IPS-15b (cell line): ENCODE results near the gene RECQL5.
A peak's percentile ranks its signal among the peaks of the same experiment; 100 is the strongest.

Experiments used
- H3K27me3 ChIP-seq: one replicate; pipeline ENCODE4 v1.6.1; 2013; ENCODE audit warnings: low read length; ENCODE audit not compliant: control insufficient read depth, insufficient read depth
- H3K36me3 ChIP-seq: one replicate; pipeline ENCODE4 v1.6.1; 2013; ENCODE audit warnings: low read length; ENCODE audit not compliant: control insufficient read depth, insufficient read depth
- H3K4me1 ChIP-seq: one replicate; pipeline ENCODE4 v1.6.1; 2013; ENCODE audit warnings: mild to moderate bottlenecking, low read length; ENCODE audit not compliant: control insufficient read depth, insufficient read depth
- H3K4me3 ChIP-seq: one replicate; pipeline ENCODE4 v1.5.1; 2013; ENCODE audit warnings: low read depth, low read length
- H3K9ac ChIP-seq: one replicate; pipeline ENCODE4 v1.6.1; 2013; ENCODE audit warnings: low read depth, mild to moderate bottlenecking, low read length
- H3K9me3 ChIP-seq: one replicate; pipeline ENCODE4 v1.6.1; 2013; ENCODE audit warnings: mild to moderate bottlenecking, low read length; ENCODE audit not compliant: control insufficient read depth, insufficient read depth

RECQL5 gene

DNA sequence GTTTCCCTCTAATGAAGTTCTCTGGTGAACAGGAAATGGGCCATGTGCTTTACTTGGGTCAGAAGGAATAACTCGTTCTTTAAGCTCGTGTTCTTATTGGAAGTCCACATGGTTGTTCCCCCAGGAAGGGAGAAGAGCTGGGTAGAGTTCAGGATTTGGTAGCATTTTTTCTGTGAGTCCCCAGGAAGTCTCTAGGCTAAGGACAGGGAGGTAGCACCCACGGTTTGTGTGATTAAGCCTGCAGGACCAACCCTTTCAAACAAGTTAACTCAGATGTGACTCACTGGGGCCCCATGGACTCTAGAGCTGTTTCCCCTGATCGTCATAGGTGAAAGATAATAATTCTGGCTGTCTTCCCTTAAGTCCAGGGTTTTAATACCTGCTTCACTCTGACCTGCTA, 16.6 kb upstream of the RECQL5 start:
- Histone ChIP-seq H3K4me3 (no peak overlapping the region), H3K9ac (no peak overlapping the region), H3K4me1 (no peaks in the 10 kb centered on the region), H3K27me3 (no peaks in the 10 kb centered on the region), H3K36me3 (peaks cover 4% of the 10 kb centered on the region), H3K9me3 (no peaks in the 10 kb centered on the region)

DNA sequence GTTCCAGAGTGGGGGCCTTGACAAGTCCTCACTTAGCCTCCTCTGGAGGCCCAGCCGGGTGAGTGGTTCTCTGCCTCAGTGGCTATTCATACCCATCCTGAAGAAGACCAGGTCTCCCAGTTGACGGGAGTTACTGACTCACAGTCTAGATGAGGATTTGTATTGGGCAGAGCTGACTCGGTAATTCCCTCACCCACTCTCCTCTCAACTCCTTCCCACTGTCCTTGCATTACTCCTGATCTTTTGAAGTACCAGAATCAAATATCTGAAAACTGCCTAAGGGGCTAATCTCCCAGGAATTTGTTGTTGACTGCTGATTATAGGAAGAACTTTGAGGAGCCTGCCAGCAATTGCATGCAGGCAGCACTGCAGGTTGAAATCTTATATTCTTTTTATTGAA, 14.3 kb upstream of the RECQL5 start:
- Histone ChIP-seq H3K4me3 (no peak overlapping the region), H3K9ac (no peak overlapping the region), H3K36me3 (peaks cover 4% of the 10 kb centered on the region)

DNA sequence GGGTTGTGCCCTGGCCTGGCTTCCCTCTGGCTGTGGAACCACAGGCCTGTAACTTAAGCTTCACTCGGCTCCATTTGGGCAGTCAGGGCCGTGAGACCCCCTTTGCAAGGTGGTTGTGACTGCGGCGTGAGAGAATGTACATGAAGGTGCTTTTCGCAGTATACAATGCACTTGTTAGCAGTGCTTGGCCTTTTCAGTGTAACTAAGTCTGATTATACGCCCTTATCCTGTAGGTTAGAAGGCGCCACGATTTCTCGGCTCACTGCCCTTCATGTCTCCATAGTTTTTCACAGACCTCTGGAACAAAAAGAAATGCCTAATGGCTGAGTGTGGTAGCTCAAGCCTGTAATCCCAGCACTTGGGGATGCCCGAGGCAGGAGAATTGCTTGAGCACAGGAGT, 13.5 kb upstream of the RECQL5 start:
- Histone ChIP-seq H3K9ac (no peak overlapping the region), H3K9me3 (no peaks in the 10 kb centered on the region), H3K4me1 (no peaks in the 10 kb centered on the region), H3K36me3 (peaks cover 4% of the 10 kb centered on the region), H3K27me3 (no peaks in the 10 kb centered on the region), H3K4me3 (no peak overlapping the region)

More for the DNA sequence above, 14.3 kb upstream of the RECQL5 start:
- Histone ChIP-seq H3K9me3 (no peaks in the 10 kb centered on the region), H3K27me3 (no peaks in the 10 kb centered on the region), H3K4me1 (no peaks in the 10 kb centered on the region)

DNA sequence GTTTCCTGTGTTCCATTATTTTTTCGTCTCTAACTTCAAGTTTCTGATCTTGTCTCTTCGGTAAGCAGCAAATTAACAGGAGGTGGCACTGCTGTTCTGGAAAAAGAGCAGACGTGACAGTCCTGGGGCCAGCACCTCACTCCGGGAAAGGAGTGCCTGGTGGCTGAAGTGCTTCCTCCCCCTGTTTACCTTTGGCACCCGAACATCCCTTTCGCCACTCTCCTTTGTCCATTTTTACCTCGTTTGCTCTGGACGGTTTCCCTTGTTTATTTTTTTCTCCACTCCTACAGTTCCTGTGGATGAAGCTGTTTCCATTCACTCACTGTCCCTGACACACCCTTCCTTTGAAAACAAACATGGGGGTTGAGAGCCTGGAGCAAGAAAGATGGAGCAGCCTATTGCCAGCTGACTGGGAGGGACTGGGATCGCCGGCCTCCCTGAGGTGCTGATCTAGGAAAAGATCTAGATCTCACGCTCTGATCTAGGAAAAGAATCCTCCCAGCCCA, 12.8 kb upstream of the RECQL5 start:
- no peaks in the 10 kb centered on the region for H3K27me3 ChIP-seq
- H3K9me3 ChIP-seq = no peaks in the 10 kb centered on the region
- no peak overlapping the region for H3K9ac ChIP-seq
- H3K36me3 ChIP-seq = peaks cover 4% of the 10 kb centered on the region
- no peaks in the 10 kb centered on the region for H3K4me1 ChIP-seq
- no peak overlapping the region for H3K4me3 ChIP-seq

DNA sequence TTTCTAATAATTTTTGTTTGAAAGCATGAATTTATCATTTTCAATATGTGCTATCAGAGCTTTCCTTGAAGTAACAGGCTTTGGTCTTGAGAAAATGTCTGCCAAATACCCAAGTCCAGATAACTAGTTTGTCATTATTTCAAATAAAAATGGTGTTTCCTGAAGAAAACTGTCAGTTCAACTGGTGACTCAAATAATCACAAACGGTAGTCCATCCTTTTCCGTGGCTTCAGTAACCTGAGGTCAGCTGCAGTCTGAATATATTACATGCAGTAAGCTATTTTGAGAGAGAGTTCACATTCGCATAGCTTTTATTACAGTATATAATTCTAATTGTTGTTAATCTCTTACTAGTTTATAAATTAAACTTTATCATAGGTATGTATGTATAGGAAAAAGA, 9.5 kb upstream of the RECQL5 start:
- Histone ChIP-seq H3K4me1 (no peaks in the 10 kb centered on the region), H3K36me3 (peaks cover 9% of the 10 kb centered on the region), H3K4me3 (no peak overlapping the region), H3K27me3 (no peaks in the 10 kb centered on the region), H3K9me3 (no peaks in the 10 kb centered on the region), H3K9ac (no peak overlapping the region)

DNA sequence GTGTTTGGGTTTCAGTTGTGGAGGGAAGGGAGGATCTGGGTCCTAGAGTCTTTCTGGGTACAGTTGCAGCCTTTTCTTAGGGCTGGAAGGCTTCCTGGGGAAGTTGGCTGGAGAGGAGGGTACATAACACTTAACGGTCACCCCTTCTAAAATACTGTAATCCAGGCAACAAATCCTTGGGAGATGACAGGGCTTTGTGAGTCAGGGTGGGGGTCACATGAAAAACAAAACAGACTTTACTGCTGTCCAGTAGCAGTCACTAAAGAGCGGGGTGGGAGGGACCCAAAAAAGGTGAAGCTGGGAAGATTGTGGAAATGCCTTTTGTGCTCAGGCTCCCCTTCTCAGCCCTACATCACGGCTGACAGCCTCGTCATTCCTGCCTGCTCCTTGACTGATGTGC, 6.5 kb upstream of the RECQL5 start:
- Histone ChIP-seq H3K4me3 (no peak overlapping the region), H3K4me1 (no peaks in the 10 kb centered on the region), H3K9ac (no peak overlapping the region), H3K36me3 (peaks cover 19% of the 10 kb centered on the region), H3K9me3 (no peaks in the 10 kb centered on the region), H3K27me3 (no peaks in the 10 kb centered on the region)

DNA sequence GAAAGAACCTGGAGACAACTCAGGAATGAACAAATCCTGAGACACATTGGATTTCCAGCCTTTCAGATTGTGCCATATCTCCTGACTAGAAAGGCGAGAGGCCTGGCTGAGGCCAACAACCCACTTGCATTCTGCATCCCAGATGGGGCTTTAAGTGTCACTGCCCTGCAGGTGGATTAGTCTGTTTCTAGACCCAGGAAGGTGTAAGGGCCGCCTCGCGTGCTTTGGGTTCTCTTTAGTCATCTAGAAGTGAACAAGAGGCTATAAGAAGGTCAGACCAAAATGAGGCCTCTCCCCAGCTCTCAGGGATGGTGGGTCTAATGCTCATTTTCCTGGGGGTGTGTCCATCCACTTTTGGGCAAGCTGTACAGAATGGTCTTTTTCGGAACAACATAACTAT, 5.1 kb upstream of the RECQL5 start:
- peaks cover 3% of the 10 kb centered on the region for H3K4me1 ChIP-seq
- H3K9ac ChIP-seq = no peak overlapping the region
- H3K36me3 ChIP-seq = peaks cover 19% of the 10 kb centered on the region
- H3K27me3 ChIP-seq = no peaks in the 10 kb centered on the region
- H3K4me3 ChIP-seq = no peak overlapping the region
- H3K9me3 ChIP-seq = no peaks in the 10 kb centered on the region

DNA sequence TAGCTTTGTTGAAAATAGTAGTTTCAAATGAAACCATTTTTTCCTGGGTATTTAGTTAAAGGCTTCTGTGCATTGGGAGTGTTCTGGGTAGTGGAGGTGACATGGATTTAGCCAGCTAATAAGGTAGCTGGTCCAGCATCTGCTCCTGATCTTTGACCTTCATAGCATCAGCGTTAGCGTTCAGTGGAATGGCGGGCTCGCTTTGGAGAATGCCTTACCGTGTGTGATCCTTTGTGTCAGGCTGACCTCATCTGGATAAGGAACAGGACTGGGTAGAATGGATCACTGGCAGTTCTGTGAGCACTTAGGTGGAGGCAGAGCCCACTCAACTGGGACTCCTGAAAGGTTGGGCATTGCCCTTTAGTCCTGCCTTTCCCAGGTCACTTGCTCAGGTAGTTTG, 3.9 kb upstream of the RECQL5 start:
- Histone ChIP-seq H3K36me3 (peaks cover 19% of the 10 kb centered on the region), H3K4me3 (no peak overlapping the region), H3K9me3 (no peaks in the 10 kb centered on the region), H3K4me1 (peaks cover 3% of the 10 kb centered on the region), H3K9ac (no peak overlapping the region), H3K27me3 (no peaks in the 10 kb centered on the region)

DNA sequence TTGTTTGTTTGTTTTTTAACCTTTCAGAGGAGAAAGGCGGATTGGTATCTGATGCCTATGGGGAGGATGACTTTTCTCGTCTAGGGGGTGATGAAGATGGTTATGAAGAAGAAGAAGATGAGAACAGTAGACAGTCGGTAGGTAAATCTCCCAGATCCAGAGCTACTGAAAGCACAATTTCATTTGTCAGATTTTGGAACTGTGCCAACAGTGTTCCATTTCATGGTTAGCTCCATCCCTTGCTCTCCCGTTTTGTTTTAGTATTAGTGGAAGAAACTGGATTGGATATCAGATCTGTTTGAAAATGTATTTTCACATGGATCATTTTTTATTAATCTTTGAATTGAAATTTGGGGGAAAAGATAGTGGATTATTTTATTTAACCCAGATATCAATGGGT, 1.5 kb upstream of the RECQL5 start:
- no peak overlapping the region for H3K4me3 ChIP-seq
- peaks cover 23% of the 10 kb centered on the region for H3K36me3 ChIP-seq
- H3K9me3 ChIP-seq = no peaks in the 10 kb centered on the region
- H3K4me1 ChIP-seq = peaks cover 3% of the 10 kb centered on the region
- H3K27me3 ChIP-seq = no peaks in the 10 kb centered on the region
- no peak overlapping the region for H3K9ac ChIP-seq

DNA sequence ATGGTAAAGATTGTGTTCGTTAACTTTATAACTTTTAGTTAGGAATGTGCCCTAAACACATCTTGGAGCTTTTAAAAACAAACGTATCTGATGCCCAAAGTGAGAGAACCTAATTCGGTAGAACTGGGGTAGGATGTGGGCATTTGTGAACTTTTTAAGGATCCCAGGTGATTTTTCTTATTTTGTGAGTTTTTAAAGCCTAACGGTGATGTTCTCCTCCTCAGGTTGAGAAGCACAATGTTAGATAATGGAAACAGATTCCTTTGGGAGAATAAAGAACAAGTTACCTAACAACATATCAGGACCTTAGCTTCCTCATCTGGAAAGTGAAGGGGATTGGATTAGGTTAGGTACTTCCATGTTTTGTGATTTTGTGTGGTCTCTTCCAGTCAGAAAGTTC, 871 bp upstream of the RECQL5 start:
- Histone ChIP-seq H3K4me1 (peaks cover 3% of the 10 kb centered on the region), H3K9me3 (no peaks in the 10 kb centered on the region), H3K36me3 (peaks cover 24% of the 10 kb centered on the region), H3K27me3 (no peaks in the 10 kb centered on the region), H3K9ac (peak overlapping the region; percentile 92), H3K4me3 (peak overlapping the region; percentile 100)

DNA sequence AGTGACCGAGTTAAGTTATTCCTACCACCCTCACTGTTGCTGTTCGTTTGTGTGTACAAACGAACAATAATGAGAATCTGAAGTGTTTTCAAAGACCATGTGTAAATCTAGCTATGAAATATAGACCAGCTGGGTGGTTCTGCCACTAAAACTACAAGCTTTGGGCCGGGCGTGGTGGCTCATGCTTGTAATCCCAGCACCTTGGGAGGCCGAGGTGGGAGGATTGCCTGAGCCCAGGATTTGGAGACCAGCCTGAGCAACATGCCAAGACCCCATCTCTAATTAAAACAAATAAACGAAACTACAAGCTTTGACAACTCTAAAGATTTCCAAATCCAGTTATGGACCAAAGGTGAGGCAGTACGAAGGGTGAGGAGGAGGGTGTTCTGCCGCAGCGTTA, 973 bp downstream of the RECQL5 start:
- Histone ChIP-seq H3K4me1 (peaks cover 3% of the 10 kb centered on the region), H3K36me3 (peaks cover 29% of the 10 kb centered on the region), H3K4me3 (peak overlapping the region; percentile 100), H3K9me3 (no peaks in the 10 kb centered on the region), H3K27me3 (no peaks in the 10 kb centered on the region), H3K9ac (no peak overlapping the region)

DNA sequence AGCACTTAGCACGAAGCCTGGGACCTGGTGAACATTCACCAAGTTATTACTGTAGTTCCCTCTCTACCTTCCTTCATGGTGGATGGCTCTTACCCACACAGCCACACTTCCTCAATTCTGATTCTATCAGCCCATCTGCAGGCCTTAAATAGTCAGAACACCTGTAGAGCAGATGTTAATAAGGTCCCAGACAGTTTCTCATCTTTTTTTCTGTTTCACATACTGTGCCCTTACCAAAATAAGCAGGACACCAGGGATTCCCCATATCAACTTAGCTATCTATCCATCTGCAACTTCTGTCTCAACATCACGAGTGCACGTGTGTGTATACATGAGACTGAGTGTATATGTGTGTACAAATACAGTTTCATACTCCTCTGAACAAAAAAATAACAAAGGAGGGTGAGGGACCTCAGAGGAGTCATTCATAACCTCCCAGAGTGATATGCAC, 2.8 kb downstream of the RECQL5 start:
- Histone ChIP-seq H3K9ac (no peak overlapping the region), H3K27me3 (no peaks in the 10 kb centered on the region), H3K9me3 (no peaks in the 10 kb centered on the region), H3K4me1 (peaks cover 3% of the 10 kb centered on the region), H3K4me3 (no peak overlapping the region), H3K36me3 (peaks cover 22% of the 10 kb centered on the region)
